ENCODE measurements around the gene HM13.

HM13 gene

GRCh38 chr20:31474758-31475427 is 39.3 kb upstream of the HM13 start, which contains the start of the genes DEFB124 and REM1:
TSS of gene DEFB124 (minus strand) at chr20:31475127. CDS start at chr20:31473013, 2,114 bp downstream.
TSS of gene REM1 (plus strand) at chr20:31475288. CDS start at chr20:31476446, 1,158 bp downstream.
- TF ChIP-seq ZBTB7A (IDR thresholded peaks at IDR 0.05; ENCODE audit: low read depth) (peak; percentile 80; the same call in 1 of the 2 replicates), NFIC (IDR thresholded peaks at IDR 0.05) (no peak), USF1 (IDR thresholded peaks at IDR 0.05) (peak; percentile 47)

GRCh38 chr20:31475472-31476293 is 38.6 kb upstream of the HM13 start:
- TF ChIP-seq NFIC (IDR thresholded peaks at IDR 0.05): no peak
- TF ChIP-seq EGR1 (IDR thresholded peaks at IDR 0.05): no peak
- no peak; the same call in 1 of the 2 replicates for TF ChIP-seq ZBTB7A (IDR thresholded peaks at IDR 0.05; ENCODE audit: low read depth)
- TF ChIP-seq TEAD4 (IDR thresholded peaks at IDR 0.05): no peak
- no peak for TF ChIP-seq MAX (IDR thresholded peaks at IDR 0.05)
- TF ChIP-seq TAF1 (IDR thresholded peaks at IDR 0.05; ENCODE audit: low read depth): no peak
- TF ChIP-seq YY1 (IDR thresholded peaks at IDR 0.05; ENCODE audit: low read depth): no peak
- no peak for TF ChIP-seq FOXM1 (IDR thresholded peaks at IDR 0.05; ENCODE audit: borderline replicate concordance, low read depth)
- no peak for TF ChIP-seq REST (IDR thresholded peaks at IDR 0.05; ENCODE audit: low read depth)

GRCh38 chr20:31476294-31476585 is 38.0 kb upstream of the HM13 start:
- TF ChIP-seq MAX (IDR thresholded peaks at IDR 0.05) (no peak), NFIC (IDR thresholded peaks at IDR 0.05) (peak; percentile 38; the same call in 1 of the 2 replicates), USF1 (IDR thresholded peaks at IDR 0.05) (no peak)

GRCh38 chr20:31476643-31477215 is 37.5 kb upstream of the HM13 start:
- TF ChIP-seq TCF12 (IDR thresholded peaks at IDR 0.05; ENCODE audit: low read depth) (no peak), TAF1 (IDR thresholded peaks at IDR 0.05; ENCODE audit: low read depth) (no peak), REST (IDR thresholded peaks at IDR 0.05; ENCODE audit: low read depth) (no peak), EGR1 (IDR thresholded peaks at IDR 0.05) (no peak), MAX (IDR thresholded peaks at IDR 0.05) (no peak), YY1 (IDR thresholded peaks at IDR 0.05; ENCODE audit: low read depth) (no peak)

GRCh38 chr20:31484001-31484400 is 30.2 kb upstream of the HM13 start:
- TF ChIP-seq CREB1 (IDR thresholded peaks at IDR 0.05; ENCODE audit: low read depth): no peak
- TF ChIP-seq RAD21 (IDR thresholded peaks at IDR 0.05; ENCODE audit: low read depth): no peak
- no peak for TF ChIP-seq NFIC (IDR thresholded peaks at IDR 0.05)
- no peak for TF ChIP-seq CEBPB (IDR thresholded peaks at IDR 0.05)
- TF ChIP-seq FOXM1 (IDR thresholded peaks at IDR 0.05; ENCODE audit: borderline replicate concordance, low read depth): no peak
- no peak for TF ChIP-seq YY1 (IDR thresholded peaks at IDR 0.05; ENCODE audit: low read depth)
- no peak for TF ChIP-seq EP300 (IDR thresholded peaks at IDR 0.05; ENCODE audit: borderline replicate concordance)

Measured in Ishikawa (cell line).